NCI-H1930 (cell line): ENCODE results near the gene GMPR.

Experiments used
- DNase-seq, 2 experiments: peaks; one replicate each; lab custom pipeline; 2025; lab: John Stamatoyannopoulos, UW

The GMPR gene

GRCh38 chr6:16302721-16303552 lies 64.5 kb downstream of the GMPR start:
- DNase-seq = no peak

- no peak for DNase-seq
Observed at GRCh38 chr6:16305246-16305725, 66.9 kb downstream of the GMPR start.

GRCh38 chr6:16305788-16306187 lies 67.4 kb downstream of the GMPR start:
- DNase-seq = no peak

- DNase-seq = no peak
Observed at GRCh38 chr6:16306334-16306733, 67.9 kb downstream of the GMPR start.

- no peak for DNase-seq
Observed at GRCh38 chr6:16311763-16312162, 73.4 kb downstream of the GMPR start.

GRCh38 chr6:16313732-16314131 lies 75.3 kb downstream of the GMPR start:
- DNase-seq = no peak

GRCh38 chr6:16314296-16314695 lies 75.9 kb downstream of the GMPR start:
- DNase-seq = no peak

GRCh38 chr6:16316741-16317251 lies 78.4 kb downstream of the GMPR start:
- no peak for DNase-seq

GRCh38 chr6:16318538-16318937 lies 80.2 kb downstream of the GMPR start:
- DNase-seq = no peak

GRCh38 chr6:16318953-16319720 lies 80.8 kb downstream of the GMPR start:
- DNase-seq = no peak

GRCh38 chr6:16319813-16320532 lies 81.6 kb downstream of the GMPR start:
- DNase-seq = no peak

- DNase-seq = no peak
Observed at GRCh38 chr6:16320533-16321340, 82.3 kb downstream of the GMPR start.

- DNase-seq = no peak
Observed at GRCh38 chr6:16321341-16321710, 82.9 kb downstream of the GMPR start.

- no peak for DNase-seq
Observed at GRCh38 chr6:16321826-16322225, 83.4 kb downstream of the GMPR start.

GRCh38 chr6:16322666-16323312 lies 84.4 kb downstream of the GMPR start:
- DNase-seq = no peak

GRCh38 chr6:16324184-16324583 lies 85.8 kb downstream of the GMPR start:
- DNase-seq = no peak

- DNase-seq = no peak
Observed at GRCh38 chr6:16324606-16325225, 86.3 kb downstream of the GMPR start.

- DNase-seq = no peak
Observed at GRCh38 chr6:16326531-16326930, 88.1 kb downstream of the GMPR start.

GRCh38 chr6:16326971-16327776 lies 88.8 kb downstream of the GMPR start:
- DNase-seq = no peak
